ENCODE data around the gene DET1. TPM values are rescaled to one million over a fixed set of nuclear protein-coding genes. Genes with fewer than 3 reads are reported as not detected.

The DET1 gene
- total RNA-seq, 1 experiment from 2014 or later = 5.2 TPM

GRCh38 chr15:88574655-88575054 lies 28.2 kb upstream of the DET1 start:
- Histone ChIP-seq H3K36me3 (ENCODE audit: control insufficient read depth, insufficient read depth, low read length) (no peaks in the 10 kb centered on the region), H3K9me3 (ENCODE audit: control insufficient read depth, insufficient read depth, low read depth, low read length) (no peaks in the 10 kb centered on the region), H3K27ac (ENCODE audit: low read length) (no peak overlapping the region), H3K4me1 (ENCODE audit: control insufficient read depth, insufficient read depth, low read length) (no peaks in the 10 kb centered on the region; the same call in 1 of the 2 replicates), H3K4me3 (ENCODE audit: low read depth in 2 of 2, low read length in 2 of 2) (no peak overlapping the region), H3K27me3 (ENCODE audit: control insufficient read depth, insufficient read depth, low read length) (0 out of 2 replicates have a peak, but pooled peaks cover 2% of the 10 kb centered on the region)
- in situ Hi-C loops (cut with HindIII; ENCODE audit: low pct_unique_long_range_greater_than_20kb, low sequenced_read_pairs) = no loop called here
- CTCF ChIA-PET = no interaction called here
- TF ChIP-seq REST (IDR thresholded peaks at IDR 0.05; ENCODE audit: insufficient read depth in 1 of 2, low read depth in 2 of 2, low read length in 1 of 2) (no peak), SIN3A (IDR thresholded peaks at IDR 0.05; ENCODE audit: borderline replicate concordance, insufficient read depth, low read depth, low read length) (no peak), POLR2AphosphoS5 (IDR thresholded peaks at IDR 0.05; ENCODE audit: low read depth, low read length) (no peak)
- no peak for ATAC-seq
- DNase-seq (ENCODE audit: low read depth, low spot score) = no peak
- BruUV-seq (replicated peaks) = no TSS peak
- intact Hi-C loops (cut with micrococcal nuclease; ENCODE audit: unreplicated experiment) = no loop called here
- POLR2A ChIA-PET = no interaction called here

GRCh38 chr15:88574077-88574476 lies 27.6 kb upstream of the DET1 start:
- no peaks in the 10 kb centered on the region for H3K36me3 ChIP-seq (ENCODE audit: control insufficient read depth, insufficient read depth, low read length)
- no TSS peak for BruUV-seq (replicated peaks)
- no peaks in the 10 kb centered on the region for H3K9me3 ChIP-seq (ENCODE audit: control insufficient read depth, insufficient read depth, low read depth, low read length)
- no peak overlapping the region for H3K27ac ChIP-seq (ENCODE audit: low read length)
- ChIA-PET POLR2A (no interaction called here), CTCF (no interaction called here)
- no peaks in the 10 kb centered on the region; the same call in 1 of the 2 replicates for H3K4me1 ChIP-seq (ENCODE audit: control insufficient read depth, insufficient read depth, low read length)
- H3K4me3 ChIP-seq (ENCODE audit: low read depth in 2 of 2, low read length in 2 of 2) = no peak overlapping the region
- intact Hi-C loops (cut with micrococcal nuclease; ENCODE audit: unreplicated experiment) (no loop called here), in situ Hi-C loops (cut with HindIII; ENCODE audit: low pct_unique_long_range_greater_than_20kb, low sequenced_read_pairs) (no loop called here)
- ATAC-seq (no peak), DNase-seq (ENCODE audit: low read depth, low spot score) (no peak)
- TF ChIP-seq, protein P1, sequence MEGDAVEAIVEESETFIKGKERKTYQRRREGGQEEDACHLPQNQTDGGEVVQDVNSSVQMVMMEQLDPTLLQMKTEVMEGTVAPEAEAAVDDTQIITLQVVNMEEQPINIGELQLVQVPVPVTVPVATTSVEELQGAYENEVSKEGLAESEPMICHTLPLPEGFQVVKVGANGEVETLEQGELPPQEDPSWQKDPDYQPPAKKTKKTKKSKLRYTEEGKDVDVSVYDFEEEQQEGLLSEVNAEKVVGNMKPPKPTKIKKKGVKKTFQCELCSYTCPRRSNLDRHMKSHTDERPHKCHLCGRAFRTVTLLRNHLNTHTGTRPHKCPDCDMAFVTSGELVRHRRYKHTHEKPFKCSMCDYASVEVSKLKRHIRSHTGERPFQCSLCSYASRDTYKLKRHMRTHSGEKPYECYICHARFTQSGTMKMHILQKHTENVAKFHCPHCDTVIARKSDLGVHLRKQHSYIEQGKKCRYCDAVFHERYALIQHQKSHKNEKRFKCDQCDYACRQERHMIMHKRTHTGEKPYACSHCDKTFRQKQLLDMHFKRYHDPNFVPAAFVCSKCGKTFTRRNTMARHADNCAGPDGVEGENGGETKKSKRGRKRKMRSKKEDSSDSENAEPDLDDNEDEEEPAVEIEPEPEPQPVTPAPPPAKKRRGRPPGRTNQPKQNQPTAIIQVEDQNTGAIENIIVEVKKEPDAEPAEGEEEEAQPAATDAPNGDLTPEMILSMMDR (IDR thresholded peaks at IDR 0.05) = no peak
- TF ChIP-seq POLR2AphosphoS5 (IDR thresholded peaks at IDR 0.05; ENCODE audit: low read depth, low read length) = no peak
- no peak for TF ChIP-seq REST (IDR thresholded peaks at IDR 0.05; ENCODE audit: insufficient read depth in 1 of 2, low read depth in 2 of 2, low read length in 1 of 2)
- TF ChIP-seq SIN3A (IDR thresholded peaks at IDR 0.05; ENCODE audit: borderline replicate concordance, insufficient read depth, low read depth, low read length) = no peak
- TF ChIP-seq TCF7L2 (IDR thresholded peaks at IDR 0.05; ENCODE audit: low read depth, low read length) = no peak
- 0 out of 2 replicates have a peak, but pooled peaks cover 2% of the 10 kb centered on the region for H3K27me3 ChIP-seq (ENCODE audit: control insufficient read depth, insufficient read depth, low read length)
